ENCODE measurements around the gene KCNH5. TPM values are rescaled to one million over a fixed set of nuclear protein-coding genes. Genes with fewer than 3 reads are reported as not detected.

KCNH5 gene
- total RNA-seq, 2 experiments from 2014 or later = not detected

DNA sequence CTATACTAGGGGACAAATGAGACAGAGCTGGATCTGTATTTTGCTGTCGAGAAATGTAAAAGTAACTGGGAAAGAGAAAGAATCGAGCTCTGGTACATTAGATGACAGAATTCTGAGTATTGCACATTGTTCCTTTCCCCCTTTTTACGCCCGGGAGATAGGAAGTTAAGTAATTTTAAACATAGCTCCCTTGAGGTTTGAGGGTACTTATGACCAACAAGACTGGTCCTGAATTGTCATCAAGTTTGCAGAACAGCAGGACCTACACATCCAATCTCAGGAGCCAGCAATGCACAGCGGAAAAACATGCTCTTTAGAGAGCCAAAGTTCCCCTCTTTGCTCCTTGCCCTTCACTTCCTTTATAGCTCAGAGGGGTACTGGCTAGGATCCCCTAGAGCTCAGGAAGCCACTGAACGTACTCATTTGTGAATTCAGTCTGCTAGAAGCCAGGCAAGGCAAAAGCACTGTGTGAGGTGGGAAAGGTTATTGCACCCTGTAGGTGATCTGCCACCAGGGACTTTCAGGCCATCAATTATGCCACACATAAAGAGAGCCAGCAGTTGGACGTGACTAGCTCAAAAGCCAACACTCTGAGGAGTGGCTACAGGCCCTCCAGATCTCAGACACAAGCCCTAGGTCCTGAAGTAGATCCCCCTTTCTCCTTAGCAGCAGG, 333.8 kb downstream of the KCNH5 start:
- H4K20me1 ChIP-seq (ENCODE audit: insufficient read depth, low read length) = no peaks in the 10 kb centered on the region
- no TSS peak for BruUV-seq (replicated peaks)
- no peaks in the 10 kb centered on the region for H3K9me3 ChIP-seq (ENCODE audit: low read length)
- DNase-seq (ENCODE audit: low spot score) = no peak
- no peaks in the 10 kb centered on the region for H3K4me1 ChIP-seq (ENCODE audit: insufficient read depth, low read length, poor library complexity, severe bottlenecking)
- H3K27ac ChIP-seq (ENCODE audit: low read depth, low read length, poor library complexity, severe bottlenecking) = no peak overlapping the region
- POLR2A ChIA-PET = interaction anchor here (0.5 to 0.8 kb wide), 4 partner anchors 20 to 705 kb away, joined by 3 to 5 read pairs (median 4); no protein-coding TSS in a partner anchor
- no peaks in the 10 kb centered on the region for H3K36me3 ChIP-seq (ENCODE audit: insufficient read depth, low read length)
- no peak overlapping the region for H2AFZ ChIP-seq (ENCODE audit: low read length)
- H3K9me2 ChIP-seq (ENCODE audit: insufficient read depth, low read length) = no peaks in the 10 kb centered on the region
- no peak for TF ChIP-seq EZH2phosphoT487 (IDR thresholded peaks at IDR 0.05; ENCODE audit: borderline replicate concordance, low read depth, low read length)
- TF ChIP-seq, protein P1, sequence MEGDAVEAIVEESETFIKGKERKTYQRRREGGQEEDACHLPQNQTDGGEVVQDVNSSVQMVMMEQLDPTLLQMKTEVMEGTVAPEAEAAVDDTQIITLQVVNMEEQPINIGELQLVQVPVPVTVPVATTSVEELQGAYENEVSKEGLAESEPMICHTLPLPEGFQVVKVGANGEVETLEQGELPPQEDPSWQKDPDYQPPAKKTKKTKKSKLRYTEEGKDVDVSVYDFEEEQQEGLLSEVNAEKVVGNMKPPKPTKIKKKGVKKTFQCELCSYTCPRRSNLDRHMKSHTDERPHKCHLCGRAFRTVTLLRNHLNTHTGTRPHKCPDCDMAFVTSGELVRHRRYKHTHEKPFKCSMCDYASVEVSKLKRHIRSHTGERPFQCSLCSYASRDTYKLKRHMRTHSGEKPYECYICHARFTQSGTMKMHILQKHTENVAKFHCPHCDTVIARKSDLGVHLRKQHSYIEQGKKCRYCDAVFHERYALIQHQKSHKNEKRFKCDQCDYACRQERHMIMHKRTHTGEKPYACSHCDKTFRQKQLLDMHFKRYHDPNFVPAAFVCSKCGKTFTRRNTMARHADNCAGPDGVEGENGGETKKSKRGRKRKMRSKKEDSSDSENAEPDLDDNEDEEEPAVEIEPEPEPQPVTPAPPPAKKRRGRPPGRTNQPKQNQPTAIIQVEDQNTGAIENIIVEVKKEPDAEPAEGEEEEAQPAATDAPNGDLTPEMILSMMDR (conservative IDR thresholded peaks at IDR 0.05; ENCODE audit: low read length) = no peak
- CTCF ChIA-PET (ENCODE audit: unreplicated experiment) = no interaction called here
- no peak overlapping the region for H3K4me2 ChIP-seq (ENCODE audit: low read length)
- intact Hi-C loops (cut with micrococcal nuclease; ENCODE audit: unreplicated experiment) = no loop called here
- H3K79me2 ChIP-seq (ENCODE audit: insufficient read depth, low read depth, low read length) = no peaks in the 10 kb centered on the region
- H3K4me3 ChIP-seq (ENCODE audit: low read depth, low read length, poor library complexity, severe bottlenecking) = no peak overlapping the region

DNA sequence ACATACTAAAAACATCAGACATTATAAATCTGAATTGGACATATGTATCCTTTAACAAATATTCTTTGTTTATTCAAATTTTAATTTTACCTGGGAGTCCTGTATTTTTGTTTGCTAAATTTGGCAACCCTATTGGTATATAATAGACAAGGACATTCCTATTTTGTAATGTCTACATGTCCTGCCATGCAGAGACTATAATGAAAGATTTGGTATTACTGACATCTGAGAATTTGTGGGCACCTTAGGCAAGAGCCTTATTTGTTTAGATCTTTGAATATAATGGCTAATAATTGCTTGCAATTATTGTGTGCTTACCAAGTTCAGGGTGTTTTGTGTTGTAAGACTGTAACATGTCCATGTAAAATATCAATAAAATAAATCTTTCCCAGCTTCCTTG, 334.4 kb downstream of the KCNH5 start:
- no peaks in the 10 kb centered on the region for H3K9me2 ChIP-seq (ENCODE audit: insufficient read depth, low read length)
- TF ChIP-seq EZH2phosphoT487 (IDR thresholded peaks at IDR 0.05; ENCODE audit: borderline replicate concordance, low read depth, low read length) = no peak
- TF ChIP-seq, protein P1 (conservative IDR thresholded peaks at IDR 0.05; ENCODE audit: low read length) = no peak
- intact Hi-C loops (cut with micrococcal nuclease; ENCODE audit: unreplicated experiment) = no loop called here
- ChIA-PET POLR2A (interaction anchor here (0.5 to 0.8 kb wide), 3 partner anchors 21 to 704 kb away, joined by 3 to 5 read pairs (median 4); no protein-coding TSS in a partner anchor), CTCF (ENCODE audit: unreplicated experiment) (no interaction called here)
- H3K79me2 ChIP-seq (ENCODE audit: insufficient read depth, low read depth, low read length) = no peaks in the 10 kb centered on the region
- H3K27ac ChIP-seq (ENCODE audit: low read depth, low read length, poor library complexity, severe bottlenecking) = no peak overlapping the region
- no peak for DNase-seq (ENCODE audit: low spot score)
- no peaks in the 10 kb centered on the region for H4K20me1 ChIP-seq (ENCODE audit: insufficient read depth, low read length)
- no peak overlapping the region for H3K4me2 ChIP-seq (ENCODE audit: low read length)
- no peak overlapping the region for H2AFZ ChIP-seq (ENCODE audit: low read length)
- H3K4me3 ChIP-seq (ENCODE audit: low read depth, low read length, poor library complexity, severe bottlenecking) = no peak overlapping the region
- H3K4me1 ChIP-seq (ENCODE audit: insufficient read depth, low read length, poor library complexity, severe bottlenecking) = no peaks in the 10 kb centered on the region
- H3K9me3 ChIP-seq (ENCODE audit: low read length) = no peaks in the 10 kb centered on the region
- H3K36me3 ChIP-seq (ENCODE audit: insufficient read depth, low read length) = no peaks in the 10 kb centered on the region
- BruUV-seq (replicated peaks) = no TSS peak

DNA sequence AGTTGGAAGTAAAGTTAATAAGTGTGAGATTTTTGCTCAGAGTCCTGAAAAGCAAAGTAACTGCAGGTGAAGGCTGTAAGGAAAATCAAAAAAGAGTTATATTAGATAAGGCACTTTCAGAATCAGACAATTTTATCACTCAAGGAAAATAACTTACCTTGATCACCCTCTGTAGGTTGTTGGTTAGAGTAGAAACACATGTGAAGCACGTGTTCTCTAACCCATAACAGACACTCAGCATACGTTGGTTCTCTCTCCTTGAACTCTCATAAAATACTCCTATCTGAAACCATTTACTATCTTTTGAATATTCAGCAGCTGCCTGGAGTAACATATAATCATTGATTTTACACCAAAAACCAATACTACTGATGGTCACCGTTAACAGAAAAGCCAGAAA, 335.5 kb downstream of the KCNH5 start:
- no TSS peak for BruUV-seq (replicated peaks)
- no peaks in the 10 kb centered on the region for H3K36me3 ChIP-seq (ENCODE audit: insufficient read depth, low read length)
- intact Hi-C loops (cut with micrococcal nuclease; ENCODE audit: unreplicated experiment) = no loop called here
- H4K20me1 ChIP-seq (ENCODE audit: insufficient read depth, low read length) = no peaks in the 10 kb centered on the region
- H3K9me2 ChIP-seq (ENCODE audit: insufficient read depth, low read length) = no peaks in the 10 kb centered on the region
- TF ChIP-seq EZH2phosphoT487 (IDR thresholded peaks at IDR 0.05; ENCODE audit: borderline replicate concordance, low read depth, low read length) = no peak
- TF ChIP-seq, protein P1 (conservative IDR thresholded peaks at IDR 0.05; ENCODE audit: low read length) = no peak
- no peaks in the 10 kb centered on the region for H3K9me3 ChIP-seq (ENCODE audit: low read length)
- H3K4me2 ChIP-seq (ENCODE audit: low read length) = no peak overlapping the region
- H3K4me3 ChIP-seq (ENCODE audit: low read depth, low read length, poor library complexity, severe bottlenecking) = no peak overlapping the region
- no peak for DNase-seq (ENCODE audit: low spot score)
- ChIA-PET CTCF (ENCODE audit: unreplicated experiment) (no interaction called here), POLR2A (no interaction called here)
- no peak overlapping the region for H2AFZ ChIP-seq (ENCODE audit: low read length)
- H3K4me1 ChIP-seq (ENCODE audit: insufficient read depth, low read length, poor library complexity, severe bottlenecking) = no peaks in the 10 kb centered on the region
- no peaks in the 10 kb centered on the region for H3K79me2 ChIP-seq (ENCODE audit: insufficient read depth, low read depth, low read length)
- H3K27ac ChIP-seq (ENCODE audit: low read depth, low read length, poor library complexity, severe bottlenecking) = no peak overlapping the region

Measured in OCI-LY7 (cell line).